ENCODE results near the gene RNH1.

- TF ChIP-seq EZH2 (IDR thresholded peaks at IDR 0.05; ENCODE audit: borderline replicate concordance): no peak
- TF ChIP-seq CTCF (IDR thresholded peaks at IDR 0.05; ENCODE audit: poor library complexity): no peak
- TF ChIP-seq EZH2phosphoT487 (IDR thresholded peaks at IDR 0.05; ENCODE audit: low read depth, severe bottlenecking, unreplicated experiment): no peak
Observed at GRCh38 chr11:449889-450808, 56.9 kb downstream of the RNH1 start, which contains the start of gene PTDSS2.
